Stimulated activated CD8-positive, alpha-beta memory T cell treated with anti-CD3 and anti-CD28 coated beads, Interleukin-2, amount 100 ng/mL, for 48 hours (primary cell): Measurements from ENCODE around the gene TMPRSS13.

ENCODE experiments used
- DNase-seq, 2 donors: peaks; one replicate each; pipeline ENCODE4 v3.0.0-alpha.2; 2020; ENCODE audit warnings: low read depth in 2 of 2

Gene TMPRSS13

GRCh38 chr11:117855912-117856651 is 73.1 kb downstream of the TMPRSS13 start:
- no peak for DNase-seq

DNA sequence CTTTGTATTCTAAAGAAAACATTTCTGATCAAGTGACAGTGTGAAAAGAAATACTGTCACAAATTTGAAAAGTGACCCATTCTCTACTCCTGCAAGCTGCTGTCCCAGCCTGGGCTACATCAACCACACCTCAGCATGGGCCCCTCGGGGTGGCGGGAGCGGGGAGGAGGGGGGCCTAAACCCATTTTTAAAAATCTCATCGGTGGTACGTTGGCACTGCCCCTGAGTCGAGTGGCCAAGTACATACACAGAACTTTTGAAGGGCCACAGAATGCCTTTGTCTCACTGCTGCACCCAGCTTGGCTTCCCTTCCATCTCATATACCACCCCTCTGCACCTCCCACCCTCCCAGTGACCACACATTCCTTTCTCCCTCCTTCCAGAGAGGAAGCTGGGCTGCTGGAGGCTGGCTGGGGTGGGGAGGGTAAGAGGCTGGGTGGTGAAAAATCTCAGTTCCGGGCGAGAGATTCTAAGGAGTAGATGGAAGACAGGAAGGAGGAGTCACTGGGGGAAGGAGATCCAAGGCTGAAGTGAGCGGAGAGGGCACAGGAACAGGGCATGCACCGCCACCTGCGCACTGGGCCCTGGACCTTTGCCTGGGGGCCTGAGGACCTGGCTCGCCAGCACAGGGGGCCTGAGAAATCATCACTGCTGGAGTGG is 73.9 kb downstream of the TMPRSS13 start:
- no peak for DNase-seq

GRCh38 chr11:117852309-117852708 is 76.9 kb downstream of the TMPRSS13 start:
- DNase-seq = no peak

DNA sequence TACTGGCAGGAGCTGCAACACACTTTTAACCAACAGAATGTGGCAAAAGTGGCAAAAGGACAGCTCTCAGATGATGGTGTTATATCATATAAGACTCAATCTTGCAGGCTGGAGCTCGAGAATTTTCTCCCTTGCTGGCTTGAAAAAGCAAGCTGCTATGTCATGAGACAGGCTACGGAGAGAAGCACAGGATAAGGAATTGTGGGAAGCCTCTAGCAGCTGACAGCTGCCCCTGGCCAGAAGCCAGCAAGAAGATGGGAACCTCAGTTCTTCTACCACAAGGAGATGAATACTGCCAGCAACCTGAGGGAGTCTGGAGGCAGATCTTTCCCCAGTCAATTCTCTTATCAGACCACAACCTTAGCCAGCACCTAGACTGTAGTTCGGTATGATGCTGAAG is 77.3 kb downstream of the TMPRSS13 start:
- DNase-seq = no peak

DNA sequence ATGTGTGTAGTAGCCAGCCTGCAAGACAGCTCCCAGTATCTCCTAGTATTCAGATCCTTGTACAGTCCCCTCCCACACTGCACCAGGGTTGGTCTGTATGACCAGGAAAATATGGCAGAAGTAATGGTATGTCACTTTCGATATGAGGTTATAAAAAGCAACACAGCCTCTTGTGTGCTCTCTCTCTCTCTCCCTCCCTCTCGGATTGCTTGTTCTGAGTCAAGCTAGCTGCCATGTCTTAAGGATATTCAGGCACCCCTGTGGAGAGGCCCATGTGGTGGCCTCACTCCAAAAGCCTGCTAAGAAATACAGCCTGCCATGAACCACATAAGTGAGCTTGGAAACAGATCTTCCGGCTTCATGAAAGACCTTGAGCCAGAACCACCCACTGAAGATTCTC is 78.1 kb downstream of the TMPRSS13 start:
- no peak for DNase-seq
